Upper lobe of left lung (tissue), 4 donors: Measurements from ENCODE around the gene PGBD2.

ENCODE experiments used
- EP300 ChIP-seq, 4 donors: sonication (generic); formaldehyde crosslinking; IDR thresholded peaks; one replicate each; pipeline ENCODE4 v1.5.1; 2017; ENCODE audit warnings: antibody characterized with exemption in 4 of 4, control low read depth in 2 of 4
- POLR2A ChIP-seq, 4 donors: fragments of 450-650 bp; IDR thresholded peaks; one replicate each; pipeline ENCODE4 v1.5.1; 2016 to 2017; ENCODE audit warnings: antibody characterized with exemption in 4 of 4, mild to moderate bottlenecking in 2 of 4
- TF ChIP-seq, protein P1 (sequence below), 6 experiments: fragments of 450-650 bp in 4 of 6; fragments of 200-600 bp in 2 of 6; sonication (generic) in 2 of 6; IDR thresholded peaks; one replicate each; pipeline ENCODE4 v1.5.1; 2016 to 2019; ENCODE audit warnings: antibody characterized with exemption in 6 of 6

DNA sequence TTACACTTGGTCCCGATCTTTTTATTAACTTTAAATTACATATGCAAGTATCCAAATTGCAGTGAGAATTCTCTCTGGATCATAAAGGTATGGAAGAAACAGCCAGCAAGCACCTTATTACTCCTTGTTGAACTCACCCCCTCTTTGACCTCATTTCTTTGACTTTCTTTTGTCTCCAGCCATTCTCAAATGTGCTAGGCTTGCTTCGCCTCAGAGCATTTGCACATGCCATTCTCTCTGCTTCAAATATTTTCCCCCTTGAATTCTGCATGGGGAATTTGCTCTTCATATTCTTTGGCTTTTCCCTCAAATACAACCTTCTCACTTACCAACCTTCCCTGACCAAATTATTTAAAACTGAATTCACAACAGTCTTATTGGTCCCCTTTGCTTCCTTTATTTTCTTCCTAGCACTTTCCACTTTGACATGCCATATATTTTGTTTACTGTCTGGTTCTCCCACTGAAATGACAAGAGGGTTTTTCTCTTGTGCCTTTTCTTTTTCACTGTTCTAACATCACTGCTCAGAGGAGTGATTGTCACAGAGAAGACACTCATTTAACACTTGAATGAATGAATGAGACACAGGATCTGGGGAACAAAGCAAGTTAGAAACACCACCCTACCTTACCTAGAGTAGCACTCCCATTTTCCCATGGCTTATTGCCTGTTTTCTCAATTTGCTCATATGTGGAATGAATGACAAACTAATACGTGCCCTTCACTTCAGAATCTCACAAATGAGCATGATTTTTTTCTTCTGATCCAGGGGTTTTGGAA, 1.4 kb upstream of the PGBD2 start:
- TF ChIP-seq, protein P1, sequence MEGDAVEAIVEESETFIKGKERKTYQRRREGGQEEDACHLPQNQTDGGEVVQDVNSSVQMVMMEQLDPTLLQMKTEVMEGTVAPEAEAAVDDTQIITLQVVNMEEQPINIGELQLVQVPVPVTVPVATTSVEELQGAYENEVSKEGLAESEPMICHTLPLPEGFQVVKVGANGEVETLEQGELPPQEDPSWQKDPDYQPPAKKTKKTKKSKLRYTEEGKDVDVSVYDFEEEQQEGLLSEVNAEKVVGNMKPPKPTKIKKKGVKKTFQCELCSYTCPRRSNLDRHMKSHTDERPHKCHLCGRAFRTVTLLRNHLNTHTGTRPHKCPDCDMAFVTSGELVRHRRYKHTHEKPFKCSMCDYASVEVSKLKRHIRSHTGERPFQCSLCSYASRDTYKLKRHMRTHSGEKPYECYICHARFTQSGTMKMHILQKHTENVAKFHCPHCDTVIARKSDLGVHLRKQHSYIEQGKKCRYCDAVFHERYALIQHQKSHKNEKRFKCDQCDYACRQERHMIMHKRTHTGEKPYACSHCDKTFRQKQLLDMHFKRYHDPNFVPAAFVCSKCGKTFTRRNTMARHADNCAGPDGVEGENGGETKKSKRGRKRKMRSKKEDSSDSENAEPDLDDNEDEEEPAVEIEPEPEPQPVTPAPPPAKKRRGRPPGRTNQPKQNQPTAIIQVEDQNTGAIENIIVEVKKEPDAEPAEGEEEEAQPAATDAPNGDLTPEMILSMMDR (IDR thresholded peaks at IDR 0.05): no peak
- TF ChIP-seq POLR2A (IDR thresholded peaks at IDR 0.05): no peak
- no peak for TF ChIP-seq EP300 (IDR thresholded peaks at IDR 0.05)
